Measurements from ENCODE around the gene FGF8.
"Not testable (repeated sequence)": the region's sequence is repeated elsewhere in the genome, so short reads cannot be mapped to it uniquely, and the experiment has no call there.

The FGF8 gene

GRCh38 chr10:101775273-101776160, at the start of gene FGF8:
Gene FGF8, minus strand, starts transcription at chr10:101776114. Its CDS starts 214 bp downstream, at chr10:101775900.
- no peak for DNase-seq

GRCh38 chr10:101824736-101825135, 48.8 kb upstream of the FGF8 start:
- DNase-seq: no peak

- no peak for DNase-seq
Observed at GRCh38 chr10:101818872-101819633, 43.1 kb upstream of the FGF8 start.

- DNase-seq: peak; percentile 96
Observed at GRCh38 chr10:101818119-101818871, 42.4 kb upstream of the FGF8 start, which contains the start of gene OGA. Gene OGA, minus strand, starts transcription at chr10:101818444. Its CDS starts 422 bp downstream, at chr10:101818022.

GRCh38 chr10:101817337-101818118, 41.6 kb upstream of the FGF8 start:
- no peak for DNase-seq

- DNase-seq: no peak
Observed at GRCh38 chr10:101816913-101817336, 41.0 kb upstream of the FGF8 start.

- no peak for DNase-seq
Observed at GRCh38 chr10:101816376-101816775, 40.5 kb upstream of the FGF8 start.

GRCh38 chr10:101814466-101815071, 38.7 kb upstream of the FGF8 start:
- no peak for DNase-seq

GRCh38 chr10:101812606-101813005, 36.7 kb upstream of the FGF8 start:
- DNase-seq: no peak

- no peak for DNase-seq
Observed at GRCh38 chr10:101807158-101807557, 31.2 kb upstream of the FGF8 start.

GRCh38 chr10:101803511-101803910, 27.6 kb upstream of the FGF8 start:
- no peak for DNase-seq

GRCh38 chr10:101797403-101798059, 21.6 kb upstream of the FGF8 start:
- DNase-seq: no peak

- DNase-seq: no peak
Observed at GRCh38 chr10:101793526-101793925, 17.6 kb upstream of the FGF8 start.

GRCh38 chr10:101789686-101790085, 13.8 kb upstream of the FGF8 start:
- no peak for DNase-seq

- DNase-seq: not testable (repeated sequence)
Observed at GRCh38 chr10:101789231-101789630, 13.3 kb upstream of the FGF8 start.

GRCh38 chr10:101785801-101786200, 9.9 kb upstream of the FGF8 start:
- DNase-seq: no peak

GRCh38 chr10:101784558-101784957, 8.6 kb upstream of the FGF8 start:
- DNase-seq: no peak

- no peak for DNase-seq
Observed at GRCh38 chr10:101783736-101784118, 7.8 kb upstream of the FGF8 start.

- DNase-seq: peak; percentile 70
Observed at GRCh38 chr10:101782811-101783735, 7.2 kb upstream of the FGF8 start, which contains the start of gene NPM3. Gene NPM3, minus strand, starts transcription at chr10:101783446. Its CDS starts 56 bp downstream, at chr10:101783390.
